Astrocyte of the spinal cord (primary cell): ENCODE measurements around the gene DCDC2B.

ENCODE experiments used
- DNase-seq: peaks from one replicate; pipeline ENCODE4 v3.0.0; 2011; ENCODE audit warnings: low read depth, low spot score
- H3K4me3 ChIP-seq: 2 replicates; pipeline ENCODE4 v1.5.1; 2011; ENCODE audit warnings: low read depth, mild to moderate bottlenecking, low read length, moderate library complexity
- CTCF ChIP-seq: IDR thresholded peaks from 2 replicates; pipeline ENCODE4 v1.5.1; 2012; ENCODE audit warnings: low read depth, mild to moderate bottlenecking, low read length, inconsistent platforms
- in situ Hi-C: cut with HindIII; loops from 2 replicates; pipeline ENCODE4 v1.10.0; 2017; ENCODE audit warnings: low sequenced_read_pairs

Gene DCDC2B

GRCh38 chr1:32184650-32185049 lies 24.2 kb upstream of the DCDC2B start:
- TF ChIP-seq CTCF: no peak
- no peak overlapping the region for H3K4me3 ChIP-seq
- in situ Hi-C loops: no loop called here
- no peak for DNase-seq

- in situ Hi-C loops: no loop called here
- no peak for DNase-seq
- no peak for TF ChIP-seq CTCF
- no peak overlapping the region for H3K4me3 ChIP-seq
These were observed 22.8 kb upstream of the DCDC2B start for GRCh38 chr1:32186077-32186476.

GRCh38 chr1:32186491-32186890 lies 22.4 kb upstream of the DCDC2B start:
- in situ Hi-C loops: no loop called here
- TF ChIP-seq CTCF: no peak
- H3K4me3 ChIP-seq: no peak overlapping the region

GRCh38 chr1:32187850-32188249 lies 21.0 kb upstream of the DCDC2B start:
- no peak overlapping the region for H3K4me3 ChIP-seq
- no peak for TF ChIP-seq CTCF
- DNase-seq: no peak
- in situ Hi-C loops: no loop called here

More at GRCh38 chr1:32186491-32186890, 22.4 kb upstream of the DCDC2B start:
- no peak for DNase-seq

GRCh38 chr1:32192220-32192948 lies 16.5 kb upstream of the DCDC2B start:
- DNase-seq: no peak
- TF ChIP-seq CTCF: no peak
- in situ Hi-C loops: no loop called here
- no peak overlapping the region for H3K4me3 ChIP-seq

GRCh38 chr1:32194984-32195383 lies 13.9 kb upstream of the DCDC2B start:
- in situ Hi-C loops: no loop called here
- no peak for DNase-seq
- H3K4me3 ChIP-seq: no peak overlapping the region
- TF ChIP-seq CTCF: no peak
